ENCODE data around the gene MACO1.
A peak's percentile ranks its signal among the peaks of the same experiment; 100 is the strongest.
"Not testable (repeated sequence)": the region's sequence is repeated elsewhere in the genome, so short reads cannot be mapped to it uniquely, and the experiment has no call there.

MACO1 gene

DNA sequence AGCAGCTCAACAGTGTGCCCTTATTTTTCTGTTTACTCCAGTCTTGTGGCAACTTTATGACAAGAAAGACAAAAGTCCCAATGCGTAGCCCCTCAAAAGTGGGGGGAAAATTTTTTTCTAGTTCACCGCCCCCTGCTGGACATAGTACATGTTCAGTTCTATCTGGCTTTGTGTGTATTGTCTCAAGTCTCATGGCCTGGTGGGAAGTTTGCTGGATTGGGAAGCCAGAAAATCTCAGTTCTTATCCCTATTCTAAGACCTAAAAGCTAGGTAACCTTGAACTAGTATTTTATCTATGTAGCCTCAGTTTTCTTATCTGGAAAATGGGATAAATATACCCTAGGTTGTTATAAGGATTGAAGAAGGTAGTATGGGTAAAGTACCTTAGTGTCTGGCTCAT, 56.9 kb downstream of the MACO1 start:
- DNase-seq (ENCODE audit: low read depth in 2 of 2), result no peak

DNA sequence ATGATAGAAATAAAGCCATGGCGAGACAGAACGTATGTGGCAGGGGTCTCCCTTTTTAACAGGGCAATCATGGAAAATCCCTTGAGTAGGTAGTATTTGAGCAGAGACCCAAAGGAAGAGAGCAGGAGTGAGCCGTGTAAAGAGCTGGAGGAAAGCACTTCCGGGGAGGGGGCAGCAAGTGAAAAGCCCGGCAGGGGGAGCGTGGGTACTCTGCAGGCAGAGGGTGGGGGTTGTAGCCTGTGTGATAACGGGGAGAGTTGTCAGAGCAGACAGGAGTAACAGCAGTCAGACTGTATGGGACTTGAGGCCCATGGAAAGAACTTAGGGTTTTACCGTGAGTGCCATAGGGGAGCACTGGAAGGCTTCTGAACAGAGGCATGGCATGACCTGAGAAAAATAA, 61.6 kb downstream of the MACO1 start:
- DNase-seq (ENCODE audit: low read depth in 2 of 2), result no peak

DNA sequence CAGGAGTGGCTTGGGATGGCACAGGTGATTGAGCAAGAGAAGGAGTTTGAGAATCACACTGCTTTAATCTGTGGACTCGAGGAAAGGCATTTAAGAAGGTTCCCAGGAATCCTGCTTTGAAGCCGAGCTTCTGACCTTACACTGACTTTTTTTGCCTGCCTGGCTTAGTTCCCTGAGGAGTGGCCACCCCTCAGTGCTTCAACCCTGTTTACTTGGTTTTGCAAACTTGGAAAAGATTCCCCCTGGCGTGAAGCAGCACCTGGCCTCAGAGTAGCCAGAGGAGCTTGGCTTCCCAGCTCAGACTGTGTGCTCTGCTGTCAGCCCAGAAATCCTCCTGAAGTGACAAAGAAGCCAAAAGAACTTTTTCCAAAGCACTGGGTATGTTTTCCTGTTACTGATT, 64.3 kb downstream of the MACO1 start:
- DNase-seq (ENCODE audit: low read depth in 2 of 2), result no peak

DNA sequence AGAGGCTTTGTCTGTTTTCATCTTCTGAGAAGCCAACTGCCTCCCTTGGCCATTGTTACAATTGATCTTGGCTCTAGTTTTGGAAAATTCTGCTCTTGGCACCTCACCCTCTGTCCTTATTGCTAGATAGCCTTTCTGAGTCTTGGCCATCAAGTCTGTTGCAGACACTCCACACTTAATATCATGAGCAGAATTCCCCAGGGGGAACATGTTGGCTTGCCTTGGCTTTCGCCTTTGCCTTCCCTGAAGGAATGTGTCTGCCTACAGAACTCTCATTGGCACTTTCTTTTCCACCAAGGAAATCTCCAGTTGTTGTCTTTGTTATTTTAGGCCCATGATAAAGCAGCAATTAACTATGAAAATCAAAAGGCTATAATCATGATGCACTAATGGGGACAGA, 70.0 kb downstream of the MACO1 start:
- no peak for DNase-seq (ENCODE audit: low read depth in 2 of 2)

DNA sequence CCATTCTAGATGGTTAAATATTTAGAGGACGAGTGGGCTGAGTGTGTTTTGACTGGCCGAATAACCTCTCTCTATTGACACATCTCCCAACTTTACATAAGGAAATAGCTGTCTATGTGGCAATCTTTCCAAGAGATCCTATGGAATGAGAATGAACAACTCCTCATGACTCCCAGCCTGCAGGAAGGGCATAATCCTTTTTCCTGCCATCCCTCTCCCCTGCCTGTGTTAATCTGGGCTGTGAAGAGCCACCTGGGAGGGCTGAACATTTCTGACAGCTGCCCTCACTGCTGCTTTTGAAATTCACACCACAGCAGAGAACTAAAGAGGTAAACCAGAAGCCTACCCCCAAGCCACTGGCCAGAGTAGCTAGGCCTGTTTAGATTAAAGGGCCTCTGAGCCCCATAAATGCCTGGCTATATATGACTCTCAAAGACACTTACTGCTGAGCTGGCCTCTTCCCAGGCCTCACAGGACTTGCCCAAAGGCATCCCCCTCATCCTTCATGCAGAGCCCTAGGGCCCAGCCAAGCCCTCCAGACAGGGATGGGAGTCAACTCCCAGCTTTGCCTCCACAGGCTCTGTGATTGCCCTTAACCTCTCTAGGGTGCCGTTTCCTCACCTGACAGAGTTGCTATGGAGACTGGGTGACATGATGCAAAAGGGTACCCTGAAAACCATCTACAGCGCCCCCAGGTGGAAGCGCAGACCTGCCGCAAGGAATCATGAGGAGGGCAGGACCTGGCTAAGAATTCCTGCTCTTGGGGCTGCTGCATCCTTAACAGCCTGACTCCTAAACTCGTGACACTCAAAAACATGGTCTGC, 70.8 kb downstream of the MACO1 start:
- DNase-seq (ENCODE audit: low read depth in 2 of 2), result no peak

DNA sequence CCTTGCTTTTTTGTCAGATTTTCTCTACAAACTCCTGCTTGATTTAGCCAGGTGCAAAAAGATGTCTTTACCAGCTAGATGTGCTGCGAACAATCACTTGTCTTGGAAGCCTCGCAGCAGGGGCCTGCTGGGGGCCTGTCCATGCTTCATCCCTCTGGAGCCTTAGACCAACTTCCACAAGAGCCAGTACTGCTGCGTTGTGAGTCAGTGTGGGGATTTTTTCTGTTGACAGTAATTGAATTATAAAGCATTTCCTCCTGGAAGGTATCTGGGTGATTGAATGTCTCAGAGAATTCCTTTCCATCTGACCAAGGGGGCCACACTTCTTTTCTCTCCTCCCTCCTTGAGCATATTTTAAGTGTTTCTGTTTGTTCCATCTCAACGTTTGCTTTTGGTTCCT, 72.3 kb downstream of the MACO1 start:
- no peak for DNase-seq (ENCODE audit: low read depth in 2 of 2)

DNA sequence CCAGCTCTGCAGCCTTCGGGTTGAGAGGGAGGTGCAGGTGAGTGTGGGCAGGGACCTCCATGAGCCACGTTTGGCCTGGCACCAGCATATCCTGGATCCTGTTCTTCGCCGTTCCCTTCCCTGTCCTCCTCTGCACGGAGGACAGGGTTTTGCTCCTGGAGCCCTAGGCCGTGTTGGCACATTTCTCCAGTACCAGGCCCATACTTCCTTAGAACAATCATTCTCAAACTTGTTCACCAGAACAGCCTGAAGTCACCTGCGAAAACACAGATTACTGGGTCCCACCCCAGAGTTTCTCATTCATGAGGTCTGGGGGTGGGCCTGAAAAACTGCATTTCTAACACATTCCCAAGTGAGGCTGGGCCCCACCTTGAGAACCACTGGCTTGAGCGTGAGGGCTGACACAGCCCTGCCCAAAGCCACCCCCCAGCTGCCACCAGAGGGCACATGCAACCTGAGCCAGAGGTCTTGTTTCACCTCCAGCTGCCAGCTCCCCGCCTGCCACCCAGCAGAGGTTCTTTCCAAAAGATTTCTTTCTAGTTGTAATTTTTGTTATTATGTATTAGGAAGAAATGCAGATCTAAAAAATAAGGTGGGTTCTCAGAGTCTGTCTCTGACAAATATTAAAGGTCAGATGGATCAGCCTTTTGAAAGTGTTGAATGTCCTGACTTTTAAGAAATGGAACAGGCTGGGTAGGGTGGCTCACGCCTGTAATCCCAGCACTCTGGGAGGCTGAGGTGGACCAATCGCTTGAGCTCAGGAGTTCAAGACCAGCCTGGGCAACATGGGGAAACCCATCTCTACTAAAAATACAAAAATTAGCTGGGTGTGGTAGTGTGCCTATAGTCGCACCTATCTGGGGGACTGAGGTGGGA, 73.1 kb downstream of the MACO1 start:
- peak; percentile 23 to 56 for DNase-seq (ENCODE audit: low read depth in 2 of 2)

DNA sequence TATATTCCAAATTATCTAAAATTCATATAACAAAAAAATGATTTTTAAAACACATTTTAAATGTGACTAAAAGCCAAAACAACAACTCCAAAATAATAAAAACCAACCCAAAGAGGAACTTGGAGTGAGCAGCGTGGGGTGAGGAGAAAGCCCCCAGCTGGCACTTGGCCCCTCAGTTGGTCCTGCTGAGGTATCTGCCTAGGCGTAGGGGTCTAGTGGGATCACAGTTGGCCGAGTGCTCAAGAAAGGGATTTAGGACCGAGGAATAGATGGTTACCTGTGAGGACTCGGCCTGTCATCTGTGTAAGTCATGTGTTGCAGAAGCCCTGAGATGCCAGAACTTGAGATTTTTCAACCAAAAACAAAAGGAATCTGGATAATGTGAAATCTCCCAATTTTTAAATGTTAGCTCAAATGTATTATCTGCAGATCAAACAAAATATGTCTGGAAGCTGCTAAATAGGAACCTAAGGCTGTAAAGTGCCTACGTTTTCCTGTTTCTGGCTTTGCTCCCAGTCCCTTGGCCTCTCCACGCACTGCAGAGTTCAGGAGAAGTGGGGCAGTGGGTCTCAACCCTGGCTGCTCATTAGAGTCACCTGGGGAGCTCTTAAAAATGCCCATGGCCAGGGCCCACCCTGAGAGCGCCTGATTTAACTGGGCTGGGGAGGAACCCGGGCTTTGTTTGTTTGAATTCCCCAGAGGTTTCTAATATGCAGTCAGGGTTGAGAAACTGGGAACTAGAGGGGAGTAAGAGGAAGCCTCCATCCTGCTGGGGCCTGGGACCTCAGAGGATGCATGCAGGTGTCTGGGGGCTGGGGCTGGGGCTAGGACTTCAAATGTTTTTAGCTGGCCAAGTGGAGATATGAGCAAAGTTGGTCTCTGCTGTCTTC, 74.3 kb downstream of the MACO1 start:
- DNase-seq (ENCODE audit: low read depth in 2 of 2), result no peak

DNA sequence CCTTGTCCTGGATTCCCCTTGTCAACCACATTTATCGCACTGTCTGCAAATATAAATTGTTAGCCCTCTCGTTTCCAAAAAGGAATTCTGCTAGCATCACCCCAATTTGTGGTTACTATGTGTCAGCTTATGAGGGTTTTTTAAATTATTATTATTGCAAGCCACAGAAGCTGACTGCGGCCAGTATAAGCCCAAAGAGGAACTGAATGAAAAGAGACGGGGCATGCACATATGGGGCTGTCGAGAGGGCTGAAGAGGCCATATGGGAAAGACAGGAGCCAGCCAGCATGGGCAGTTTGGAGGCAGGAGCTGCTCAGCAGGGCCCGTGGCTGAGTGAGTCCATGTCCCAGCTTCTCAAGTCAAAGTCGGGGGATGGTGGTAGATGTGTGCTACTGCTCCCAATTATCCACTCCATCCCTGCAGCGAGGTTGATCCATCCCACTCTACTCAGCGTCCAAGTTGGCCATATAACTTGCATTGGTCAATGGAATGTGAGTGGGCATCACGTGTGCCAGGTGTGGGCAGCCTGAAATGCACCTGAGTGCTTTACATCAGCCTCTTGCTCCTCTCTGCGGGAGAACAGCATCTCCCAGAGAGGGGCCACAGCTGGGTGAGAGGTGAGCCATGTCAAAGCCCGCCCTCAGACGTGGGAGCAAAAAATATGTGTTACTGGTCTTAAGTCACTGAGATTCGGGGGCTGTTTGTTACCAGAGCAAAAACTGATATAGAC, 75.1 kb downstream of the MACO1 start:
- DNase-seq (ENCODE audit: low read depth in 2 of 2), result no peak

DNA sequence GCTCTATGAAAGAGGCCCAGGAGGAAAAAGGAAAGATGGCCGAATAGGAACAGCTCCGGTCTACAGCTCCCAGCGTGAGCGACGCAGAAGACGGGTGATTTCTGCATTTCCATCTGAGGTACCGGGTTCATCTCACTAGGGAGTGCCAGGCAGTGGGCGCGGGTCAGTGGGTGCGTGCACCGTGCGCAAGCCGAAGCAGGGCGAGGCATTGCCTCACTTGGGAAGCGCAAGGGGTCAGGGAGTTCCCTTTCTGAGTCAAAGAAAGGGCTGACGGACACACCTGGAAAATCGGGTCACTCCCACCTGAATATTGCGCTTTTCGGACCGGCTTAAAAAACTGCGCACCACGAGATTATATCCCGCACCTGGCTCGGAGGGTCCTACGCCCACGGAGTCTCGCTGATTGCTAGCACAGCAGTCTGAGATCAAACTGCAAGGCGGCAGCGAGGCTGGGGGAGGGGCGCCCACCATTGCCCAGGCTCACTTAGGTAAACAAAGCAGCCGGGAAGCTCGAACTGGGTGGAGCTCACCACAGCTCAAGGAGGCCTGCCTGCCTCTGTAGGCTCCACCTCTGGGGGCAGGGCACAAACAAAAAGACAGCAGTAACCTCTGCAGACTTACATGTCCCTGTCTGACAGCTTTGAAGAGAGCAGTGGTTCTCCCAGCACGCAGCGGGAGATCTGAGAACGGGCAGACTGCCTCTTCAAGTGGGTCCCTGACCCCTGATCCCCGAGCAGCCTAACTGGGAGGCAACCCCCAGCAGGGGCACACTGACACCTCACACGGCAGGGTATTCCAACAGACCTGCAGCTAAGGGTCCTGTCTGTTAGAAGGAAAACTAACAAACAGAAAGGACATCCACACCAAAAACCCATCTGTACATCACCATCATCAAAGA, 76.1 kb downstream of the MACO1 start:
- not testable (repeated sequence) for DNase-seq (ENCODE audit: low read depth in 2 of 2)

DNA sequence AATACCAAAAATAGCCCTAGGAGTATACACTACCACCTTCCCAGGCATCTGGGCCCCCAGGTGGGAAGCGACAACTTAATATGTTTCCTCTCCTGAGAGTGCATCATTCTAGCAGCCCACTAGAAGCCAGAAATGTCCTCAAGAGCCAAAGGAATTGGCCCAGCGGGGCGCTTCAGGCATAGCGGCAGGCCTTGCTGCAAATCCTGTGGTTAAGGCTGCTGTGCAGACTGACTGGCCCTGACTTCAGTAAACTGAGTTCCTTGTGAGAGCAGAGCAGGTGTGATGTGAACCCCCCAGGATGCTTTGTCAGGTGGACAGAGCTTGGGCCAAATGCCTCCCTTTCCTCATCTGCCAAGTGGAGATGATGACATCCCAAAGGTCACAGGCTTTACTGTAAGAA, 83.0 kb downstream of the MACO1 start:
- DNase-seq (ENCODE audit: low read depth in 2 of 2), result no peak

DNA sequence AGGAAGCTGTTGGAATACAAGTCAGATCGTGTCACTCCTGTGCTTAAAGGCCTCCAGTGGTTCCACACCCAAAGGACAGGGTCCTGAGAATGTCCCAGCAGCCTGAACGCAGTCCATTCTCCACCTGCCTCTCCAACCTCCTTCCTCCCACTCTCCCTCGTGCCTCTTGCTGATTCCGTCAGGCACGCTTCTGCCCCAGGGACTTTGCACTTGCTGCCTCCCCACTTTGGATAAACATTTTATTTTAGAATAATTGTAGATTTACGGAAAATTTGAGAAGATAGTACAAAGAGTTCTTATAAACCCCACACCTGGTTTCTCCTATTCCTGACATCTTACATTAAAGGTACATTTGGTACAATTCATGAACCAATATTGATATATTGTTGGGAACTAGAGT, 84.3 kb downstream of the MACO1 start:
- DNase-seq (ENCODE audit: low read depth in 2 of 2), result no peak

DNA sequence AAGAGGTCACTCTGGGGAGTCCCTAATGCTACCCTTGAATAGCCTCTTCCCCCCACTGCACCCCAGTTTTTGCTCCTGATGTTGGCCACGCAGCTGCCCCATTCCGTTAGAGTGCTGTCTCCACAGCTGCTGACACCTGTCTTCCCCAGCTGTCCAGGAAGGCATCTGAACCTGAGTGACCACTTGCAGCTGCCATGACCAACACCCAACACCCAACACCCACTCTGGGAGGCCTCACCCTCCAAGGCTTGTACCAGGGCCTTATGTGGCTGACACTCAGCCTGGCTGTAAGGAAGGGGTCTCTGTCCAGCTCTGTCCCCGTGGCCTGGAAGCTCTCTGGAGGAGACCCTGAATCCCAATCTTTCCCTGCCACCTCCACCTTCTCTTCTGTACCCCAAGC, 86.0 kb downstream of the MACO1 start:
- no peak for DNase-seq (ENCODE audit: low read depth in 2 of 2)

DNA sequence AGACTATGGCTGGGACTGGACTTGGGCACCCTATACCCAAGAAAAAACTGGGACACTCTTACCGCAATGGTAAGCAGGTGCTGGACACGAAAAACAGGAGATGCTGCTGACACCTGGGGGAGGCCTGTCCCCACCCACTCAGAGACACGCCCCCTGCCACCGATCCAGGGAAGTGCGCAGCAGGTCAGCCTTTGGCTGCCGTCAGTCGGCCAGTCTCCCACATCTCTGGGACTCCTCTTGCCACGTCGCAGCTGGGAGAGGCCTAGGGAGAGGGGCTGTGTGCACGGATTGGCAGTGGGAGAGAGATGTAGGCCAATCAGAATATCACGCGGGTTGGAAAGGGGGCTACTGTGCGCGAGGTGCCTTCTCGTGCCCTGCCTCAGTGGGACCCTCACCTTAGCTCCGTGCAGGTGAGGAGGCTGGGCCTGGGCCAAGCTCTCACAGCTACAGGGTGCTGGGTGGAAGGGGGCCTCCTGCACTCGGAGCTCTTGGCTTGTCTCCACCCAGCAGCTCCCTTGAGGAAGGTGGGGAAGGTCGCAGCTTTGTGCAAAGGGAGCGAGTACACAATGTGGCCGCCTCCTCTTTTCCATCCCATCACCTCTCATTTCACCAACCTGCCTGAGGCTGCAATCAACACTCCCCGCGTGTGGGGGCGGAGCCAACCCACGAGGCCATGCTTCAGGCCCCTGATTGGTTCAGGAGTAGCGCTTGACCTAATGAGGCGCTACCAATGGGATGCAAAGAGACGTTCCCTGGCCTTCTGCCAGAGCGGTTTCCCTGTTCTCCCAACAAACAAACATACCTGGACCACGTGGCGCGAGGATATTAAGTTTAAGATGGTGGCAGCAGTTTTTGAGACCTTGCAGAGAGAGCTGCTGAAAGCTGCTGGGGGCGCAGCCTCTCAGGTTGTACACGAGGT, 87.0 kb downstream of the MACO1 start:
- no peak for DNase-seq (ENCODE audit: low read depth in 2 of 2)

DNA sequence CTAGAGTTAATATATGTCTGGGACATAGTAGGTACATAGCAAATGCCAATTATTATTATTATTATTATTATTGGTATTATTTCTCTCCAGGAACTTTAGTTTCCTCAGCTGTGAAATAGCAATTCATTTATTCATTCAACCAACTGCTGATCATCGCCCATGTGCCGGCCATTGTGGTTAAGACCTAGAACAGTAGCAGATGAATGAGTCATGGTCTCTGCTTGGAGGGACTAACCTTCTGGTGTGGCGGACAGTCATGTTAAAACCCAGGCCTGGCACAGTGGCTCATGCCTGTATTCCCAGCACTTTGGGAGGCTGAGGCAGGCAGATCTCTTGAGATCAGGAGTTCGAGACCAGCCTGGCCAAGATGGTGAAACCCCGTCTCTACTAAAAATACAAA, 88.9 kb downstream of the MACO1 start:
- no peak for DNase-seq (ENCODE audit: low read depth in 2 of 2)

DNA sequence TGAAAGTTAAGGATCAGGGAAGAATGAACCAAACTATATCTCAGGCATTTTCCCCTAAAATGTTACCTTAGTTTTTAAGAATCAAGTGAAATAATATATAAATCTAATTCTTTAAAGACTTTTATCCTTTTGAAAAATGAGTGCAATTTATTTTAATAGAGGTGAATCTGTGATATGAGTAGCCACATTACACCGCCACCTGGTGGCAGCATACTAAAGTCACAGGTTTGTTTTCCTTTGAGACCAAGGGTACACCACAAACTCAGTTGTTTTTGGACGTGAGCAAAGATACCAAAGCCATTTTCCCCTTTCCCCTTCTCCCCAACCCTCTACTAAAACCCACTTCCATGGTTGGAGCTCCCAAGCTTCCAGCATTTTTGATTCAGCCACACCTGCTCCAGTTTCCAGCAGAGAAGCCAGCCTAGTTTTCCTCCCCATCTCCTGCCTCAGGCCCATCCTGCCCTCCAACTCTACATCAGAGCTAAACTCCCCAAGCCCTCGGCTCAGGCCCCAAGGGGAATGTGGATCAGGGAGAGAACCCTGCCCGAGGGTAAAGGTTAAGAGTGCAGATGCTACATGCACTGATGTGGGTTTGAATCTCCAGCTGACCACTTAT, 89.9 kb downstream of the MACO1 start:
- peak; percentile 51 to 58 for DNase-seq (ENCODE audit: low read depth in 2 of 2)

DNA sequence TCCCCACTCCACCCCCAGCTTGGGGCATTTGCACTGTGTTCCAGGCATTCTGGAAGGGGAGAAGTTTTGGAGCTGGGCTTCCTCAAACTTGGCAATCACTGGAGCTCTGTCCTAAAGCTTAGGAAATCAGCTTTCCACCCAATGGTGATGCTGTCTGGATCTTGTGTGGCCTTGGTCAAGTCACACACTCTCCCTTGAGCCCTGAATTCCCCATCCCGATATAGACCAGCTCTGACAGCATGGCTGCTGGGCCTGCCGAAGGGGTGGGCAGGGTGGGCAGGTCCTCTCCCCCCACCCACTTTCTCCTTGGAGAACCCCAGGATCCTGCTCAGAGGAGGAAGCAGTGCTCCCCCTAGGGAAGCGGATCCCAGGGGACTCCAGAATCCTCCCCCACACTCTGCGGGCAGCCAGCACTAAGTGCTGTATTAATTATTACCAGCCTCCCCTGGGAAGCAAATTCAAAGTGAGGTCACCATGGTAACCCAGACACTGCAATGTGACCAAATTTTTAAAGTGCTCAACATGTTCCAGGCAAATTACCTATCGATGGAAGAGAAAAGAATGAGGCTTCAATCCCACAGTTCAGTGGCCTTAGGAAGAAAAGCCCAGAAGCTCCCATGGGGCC, 91.4 kb downstream of the MACO1 start:
- DNase-seq (ENCODE audit: low read depth in 2 of 2), result no peak

DNA sequence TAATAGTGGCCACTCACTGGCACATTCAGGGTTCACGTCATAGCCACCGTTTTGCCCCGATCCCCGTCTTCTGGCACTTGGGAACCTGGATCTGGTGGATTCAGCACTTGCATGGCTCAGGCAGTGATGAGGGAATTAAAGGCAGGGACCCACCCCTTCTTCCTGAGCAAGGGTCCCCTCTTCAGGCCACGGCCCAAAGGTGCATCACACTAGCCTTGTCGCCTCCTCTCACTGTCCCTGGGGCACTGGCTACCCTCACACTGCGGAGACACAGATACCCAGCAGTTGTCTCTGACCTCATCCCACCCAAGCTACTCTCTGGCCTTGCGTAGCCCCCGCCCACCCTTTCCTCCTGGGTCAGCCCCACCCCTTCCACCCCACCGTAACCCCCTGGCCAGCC, 92.8 kb downstream of the MACO1 start:
- no peak for DNase-seq (ENCODE audit: low read depth in 2 of 2)

All from stimulated activated CD8-positive, alpha-beta memory T cell treated with anti-CD3 and anti-CD28 coated beads, Interleukin-2, amount 100 ng/mL, for 1 hour (primary cell).